ENCODE data around the gene HES3.

GRCh38 chr1:6253380-6253779 is 9.4 kb downstream of the HES3 start:
- no peak for TF ChIP-seq CTCF (IDR thresholded peaks at IDR 0.05)
- no peak for TF ChIP-seq POLR2A (IDR thresholded peaks at IDR 0.05)

Data from uterus (tissue), 2 donors.